Osteocyte (in vitro differentiated cells): Measurements from ENCODE around the gene NFIB. TPM values are rescaled to one million over a fixed set of nuclear protein-coding genes. Genes with fewer than 3 reads are reported as not detected.

ENCODE experiments used
- DNase-seq: peaks from one replicate; pipeline ENCODE4 v3.0.0; 2021; ENCODE audit warnings: mixed read lengths; ENCODE audit not compliant: unreplicated experiment; ENCODE audit errors: extremely low spot score
- H3K27ac Mint-ChIP-seq: one replicate; pipeline ENCODE4 v1.8.0; 2021; ENCODE audit warnings: mild to moderate bottlenecking, mixed read lengths; ENCODE audit not compliant: unreplicated experiment
- H3K27me3 Mint-ChIP-seq: one replicate; pipeline ENCODE4 v1.8.0; 2021; ENCODE audit warnings: mixed read lengths; ENCODE audit not compliant: unreplicated experiment
- H3K36me3 Mint-ChIP-seq: one replicate; pipeline ENCODE4 v1.8.0; 2021; ENCODE audit warnings: mixed read lengths; ENCODE audit not compliant: unreplicated experiment
- H3K4me1 Mint-ChIP-seq: one replicate; pipeline ENCODE4 v1.8.0; 2021; ENCODE audit warnings: mixed read lengths; ENCODE audit not compliant: unreplicated experiment
- H3K4me3 Mint-ChIP-seq: one replicate; pipeline ENCODE4 v1.8.0; 2021; ENCODE audit warnings: mild to moderate bottlenecking, moderate library complexity, mixed read lengths; ENCODE audit not compliant: unreplicated experiment
- H3K9me3 Mint-ChIP-seq: one replicate; pipeline ENCODE4 v1.8.0; 2021; ENCODE audit warnings: mixed read lengths; ENCODE audit not compliant: unreplicated experiment
- long read RNA-seq: library from polyadenylated mRNA; unstranded; transcript quantifications from one replicate; pipeline ENCODE4 v2.0.0, GENCODE V29; 2021
- total RNA-seq: library from RNA; stranded (reverse); gene quantifications from 2 replicates; pipeline ENCODE4 v1.2.1, GENCODE V29; 2021
- TF ChIP-seq, protein P1 (sequence below): fragments of 200-600 bp; sonication (generic); IDR thresholded peaks from 2 replicates; pipeline ENCODE4 v1.5.0; 2021; ENCODE audit warnings: antibody characterized with exemption, mild to moderate bottlenecking, moderate library complexity

Gene NFIB
- total RNA-seq, result 36.1 and 39.9 TPM in 2 replicates
- long read RNA-seq, full-length matches to known transcripts, result 20 of 34 reads
- long read RNA-seq, partial matches to known transcripts, result 5 of 34 reads
- long read RNA-seq, other reads (novel, unspliced or antisense), result 9 of 34 reads

DNA sequence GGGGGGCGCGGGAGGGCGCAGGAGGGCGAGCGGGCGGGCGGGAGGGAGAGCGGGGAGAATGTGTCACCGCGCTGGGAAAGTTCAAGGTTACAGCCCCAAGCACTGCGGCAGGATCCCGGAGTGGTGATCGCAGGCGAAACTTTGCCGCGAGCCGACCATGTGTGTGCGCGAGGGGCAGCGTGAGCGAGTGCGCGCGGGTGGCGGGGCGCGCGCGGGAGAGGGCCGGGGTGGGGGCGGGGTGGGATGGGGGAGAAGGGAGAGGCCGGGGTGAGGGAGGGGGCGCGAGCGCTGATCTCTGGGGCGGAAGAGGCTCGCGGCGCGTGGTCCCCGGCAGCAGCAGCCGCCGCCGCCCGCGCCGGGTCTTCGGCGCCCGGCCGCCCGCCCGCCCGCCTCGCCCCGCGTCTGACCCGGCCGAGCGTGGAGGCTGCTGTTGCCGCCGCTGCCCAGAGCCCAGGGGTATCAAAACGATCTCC, at the start of gene NFIB:
TSS of gene NFIB (minus strand) at position 191 of the 473 bp plus-strand sequence. CDS start 630 bp downstream, outside the sequence.
- H3K9me3 Mint-ChIP-seq, result no peaks in the 10 kb centered on the region
- DNase-seq, result no peak
- peaks cover 51% of the 10 kb centered on the region for H3K4me1 Mint-ChIP-seq
- H3K4me3 Mint-ChIP-seq, result peak within 1 kb of the TSS; percentile 91
- no peaks in the 10 kb centered on the region for H3K36me3 Mint-ChIP-seq
- TF ChIP-seq, protein P1, sequence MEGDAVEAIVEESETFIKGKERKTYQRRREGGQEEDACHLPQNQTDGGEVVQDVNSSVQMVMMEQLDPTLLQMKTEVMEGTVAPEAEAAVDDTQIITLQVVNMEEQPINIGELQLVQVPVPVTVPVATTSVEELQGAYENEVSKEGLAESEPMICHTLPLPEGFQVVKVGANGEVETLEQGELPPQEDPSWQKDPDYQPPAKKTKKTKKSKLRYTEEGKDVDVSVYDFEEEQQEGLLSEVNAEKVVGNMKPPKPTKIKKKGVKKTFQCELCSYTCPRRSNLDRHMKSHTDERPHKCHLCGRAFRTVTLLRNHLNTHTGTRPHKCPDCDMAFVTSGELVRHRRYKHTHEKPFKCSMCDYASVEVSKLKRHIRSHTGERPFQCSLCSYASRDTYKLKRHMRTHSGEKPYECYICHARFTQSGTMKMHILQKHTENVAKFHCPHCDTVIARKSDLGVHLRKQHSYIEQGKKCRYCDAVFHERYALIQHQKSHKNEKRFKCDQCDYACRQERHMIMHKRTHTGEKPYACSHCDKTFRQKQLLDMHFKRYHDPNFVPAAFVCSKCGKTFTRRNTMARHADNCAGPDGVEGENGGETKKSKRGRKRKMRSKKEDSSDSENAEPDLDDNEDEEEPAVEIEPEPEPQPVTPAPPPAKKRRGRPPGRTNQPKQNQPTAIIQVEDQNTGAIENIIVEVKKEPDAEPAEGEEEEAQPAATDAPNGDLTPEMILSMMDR, result no peak
- no peaks in the 10 kb centered on the region for H3K27me3 Mint-ChIP-seq
- H3K27ac Mint-ChIP-seq, result peak within 1 kb of the TSS; percentile 97

DNA sequence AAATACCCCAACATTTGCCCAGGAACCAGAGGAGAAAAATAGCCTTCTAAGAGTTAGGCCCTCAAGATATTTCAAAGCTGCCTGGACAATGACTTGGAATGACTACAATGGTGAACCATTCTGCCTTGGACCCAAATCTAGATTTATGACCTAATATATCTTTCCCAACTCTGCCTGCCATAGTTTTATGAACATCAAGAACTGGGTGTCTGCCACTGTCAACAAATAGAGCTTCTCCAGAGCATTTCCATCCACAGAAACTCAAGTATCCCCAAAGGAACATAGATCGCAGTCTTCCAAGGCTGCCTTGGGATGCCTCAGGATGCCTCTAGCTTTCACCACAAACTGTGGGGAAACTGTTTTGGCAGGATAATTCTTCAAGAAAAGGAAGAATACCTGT, 48.2 kb upstream of the NFIB start:
- TF ChIP-seq, protein P1, result no peak
- no peak for DNase-seq
- Mint-ChIP-seq H3K36me3 (peaks cover 3% of the 10 kb centered on the region), H3K4me3 (no peak overlapping the region), H3K9me3 (peaks cover 11% of the 10 kb centered on the region), H3K27ac (no peak overlapping the region), H3K27me3 (no peaks in the 10 kb centered on the region), H3K4me1 (peaks cover 4% of the 10 kb centered on the region)

DNA sequence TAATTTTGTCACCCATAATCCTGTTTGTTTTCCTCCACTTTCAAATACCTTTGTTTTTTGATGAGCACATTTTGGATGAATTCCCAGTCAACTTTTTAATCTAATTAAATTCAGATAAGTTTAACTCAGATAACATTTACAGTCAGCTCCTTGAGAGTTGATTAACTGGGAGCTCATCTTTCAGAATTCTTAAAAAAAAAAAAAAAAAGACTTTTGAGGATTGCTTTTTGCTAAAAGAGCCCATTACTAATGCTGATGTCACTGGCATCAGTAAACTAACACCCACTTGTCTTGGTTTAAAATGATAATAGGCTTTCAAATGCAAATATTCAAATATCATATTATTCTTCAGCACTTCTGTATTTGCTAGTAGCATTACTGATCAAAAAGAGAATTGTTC, 47.1 kb upstream of the NFIB start:
- Mint-ChIP-seq H3K27ac (no peak overlapping the region), H3K4me1 (peaks cover 15% of the 10 kb centered on the region), H3K9me3 (peaks cover 6% of the 10 kb centered on the region), H3K27me3 (no peaks in the 10 kb centered on the region), H3K4me3 (no peak overlapping the region), H3K36me3 (peaks cover 3% of the 10 kb centered on the region)
- TF ChIP-seq, protein P1, result no peak
- no peak for DNase-seq

DNA sequence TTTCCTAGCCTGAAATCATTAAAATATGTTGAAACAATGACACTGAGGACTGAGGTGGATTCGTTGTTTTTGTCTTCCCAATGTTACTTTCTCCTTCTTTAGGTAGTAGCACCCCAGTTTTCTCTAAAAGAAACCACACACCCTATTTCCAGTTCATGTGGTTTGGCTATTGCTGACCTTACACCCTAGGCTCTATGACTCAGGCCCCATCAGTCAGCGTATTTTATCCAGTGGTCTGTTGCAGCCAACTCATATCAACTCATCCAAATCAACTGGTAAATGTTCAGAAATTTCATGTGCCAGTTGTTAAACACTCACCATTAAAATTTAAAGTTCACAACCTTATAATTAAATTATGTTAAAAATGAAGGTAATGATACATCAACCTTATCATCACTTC, 44.6 kb upstream of the NFIB start:
- Mint-ChIP-seq H3K4me1 (peaks cover 20% of the 10 kb centered on the region), H3K36me3 (no peaks in the 10 kb centered on the region), H3K9me3 (no peaks in the 10 kb centered on the region), H3K27me3 (no peaks in the 10 kb centered on the region), H3K4me3 (no peak overlapping the region), H3K27ac (no peak overlapping the region)
- no peak for DNase-seq
- TF ChIP-seq, protein P1, result no peak

DNA sequence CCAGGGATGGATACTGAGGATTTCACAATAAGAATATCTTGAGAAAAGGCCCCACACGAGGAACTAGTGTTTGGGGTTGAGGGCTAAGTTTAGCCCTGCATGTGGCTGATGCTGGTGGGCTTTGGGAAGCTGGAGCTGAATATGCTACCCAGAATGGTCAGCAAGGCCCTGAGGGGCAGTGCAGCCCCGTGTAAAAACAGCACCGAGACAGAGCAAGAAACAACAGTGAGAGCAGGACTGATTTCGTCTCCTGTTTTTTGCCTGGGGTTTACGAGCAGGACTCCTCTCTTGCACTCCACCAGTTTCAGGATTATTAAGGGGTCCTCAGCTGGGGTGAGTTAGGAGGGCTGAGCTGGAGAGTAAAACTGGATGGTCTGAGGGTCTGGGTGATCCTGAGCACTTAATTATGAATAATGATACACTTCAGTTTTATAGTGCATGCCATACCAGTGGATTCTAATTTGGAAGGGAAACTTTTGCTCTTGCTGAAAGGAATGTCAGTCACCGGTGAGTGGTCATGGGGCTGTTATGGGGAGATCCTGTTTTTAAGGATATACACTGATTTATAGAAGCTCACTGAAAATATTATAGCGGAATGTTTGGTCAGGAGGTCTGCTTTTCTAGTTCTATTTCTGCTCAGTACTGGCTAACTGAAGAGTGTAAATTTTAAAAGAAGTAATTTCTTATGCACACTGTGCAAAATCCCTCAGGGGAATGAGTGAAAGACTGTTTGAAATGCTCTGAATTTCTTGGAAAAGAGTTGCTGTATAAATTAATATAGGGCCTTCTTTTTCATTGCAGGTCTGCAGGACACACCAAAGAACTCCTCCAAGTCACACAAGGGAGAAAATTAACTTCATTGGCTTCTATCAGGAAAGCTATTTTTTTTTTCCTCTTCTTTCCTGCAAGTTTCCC, 42.7 kb upstream of the NFIB start:
- DNase-seq, result no peak
- TF ChIP-seq, protein P1, result no peak
- Mint-ChIP-seq H3K4me1 (peaks cover 23% of the 10 kb centered on the region), H3K27me3 (peaks cover 2% of the 10 kb centered on the region), H3K36me3 (no peaks in the 10 kb centered on the region), H3K9me3 (no peaks in the 10 kb centered on the region), H3K27ac (no peak overlapping the region), H3K4me3 (no peak overlapping the region)
